ENCODE data around the gene GUCD1. TPM values are rescaled to one million over a fixed set of nuclear protein-coding genes. Genes with fewer than 3 reads are reported as not detected.
"Not testable (repeated sequence)": the region's sequence is repeated elsewhere in the genome, so short reads cannot be mapped to it uniquely, and the experiment has no call there.

GUCD1 gene
- 77.3 to 84.7 TPM (median 77.9 TPM) in 3 replicates for total RNA-seq
- long read RNA-seq, transcript GUCD1-206 (6 exons, 3,613 nt): major isoform, 57 of 93 reads
- long read RNA-seq, transcript GUCD1-203 (6 exons, 1,606 nt): minor isoform, 9 of 93 reads
- long read RNA-seq, transcript GUCD1-212 (2 exons, 510 nt): minor isoform, 5 of 93 reads
- long read RNA-seq, partial matches to known transcripts: 2 of 93 reads
- long read RNA-seq, other reads (novel, unspliced or antisense): 17 of 93 reads

DNA sequence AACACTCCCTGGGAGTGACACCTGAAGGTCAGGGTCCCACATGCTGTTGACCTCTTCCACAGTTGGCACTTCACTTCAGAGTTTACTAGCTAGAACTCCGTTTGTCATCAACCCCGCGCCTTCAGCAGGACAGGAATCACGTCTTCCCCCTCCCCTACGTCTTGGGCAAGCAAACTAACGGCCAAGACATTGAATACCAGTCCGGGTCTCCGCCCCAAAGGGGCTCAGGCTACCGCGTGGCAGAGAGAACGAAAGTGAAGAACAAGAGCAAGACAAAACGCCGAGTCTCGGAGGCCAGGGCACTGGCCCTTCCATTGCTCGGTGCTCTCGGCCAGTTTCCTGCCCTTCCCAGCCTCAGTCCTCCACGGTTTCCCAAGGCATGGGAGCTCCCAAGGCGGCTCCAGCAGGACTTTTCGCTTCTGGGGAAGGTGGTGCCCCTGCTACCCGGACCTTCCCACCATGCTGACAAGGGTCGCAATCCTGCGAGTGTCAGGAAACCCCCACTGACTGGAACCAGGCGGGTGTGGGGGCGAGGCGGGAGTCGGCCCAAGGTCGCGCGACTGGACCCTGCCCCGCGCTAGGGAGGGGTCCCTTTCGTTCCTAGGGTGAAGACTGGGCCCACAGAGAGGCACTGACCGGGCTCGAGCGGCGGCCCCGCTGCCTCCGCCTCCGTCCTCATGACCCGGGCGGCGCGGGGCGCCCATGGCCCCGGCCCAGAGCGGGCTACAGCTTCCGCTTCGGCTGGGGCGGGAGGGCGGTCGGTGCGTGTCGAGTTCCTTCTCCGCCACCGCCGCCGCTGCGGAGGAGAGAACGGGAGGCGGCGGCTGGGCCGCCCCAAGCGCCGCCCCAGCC is at the start of gene GUCD1:
TSS of gene GUCD1 (minus strand) at position 826 of the 852 bp plus-strand sequence. CDS start at position 679, 147 bp downstream.
- no peaks in the 10 kb centered on the region for H3K27me3 Mint-ChIP-seq (ENCODE audit: low read depth)
- no peak for DNase-seq (ENCODE audit: low spot score)
- H3K9me3 Mint-ChIP-seq (ENCODE audit: low read depth): no peaks in the 10 kb centered on the region
- peaks cover 10% of the 10 kb centered on the region for H3K36me3 Mint-ChIP-seq (ENCODE audit: low read depth)
- peaks cover 40% of the 10 kb centered on the region for H3K4me1 Mint-ChIP-seq (ENCODE audit: low read depth)
- H3K27ac Mint-ChIP-seq (ENCODE audit: unreplicated experiment): peak within 1 kb of the TSS; percentile 99
- no peak for TF ChIP-seq CTCF (IDR thresholded peaks at IDR 0.05)
- H3K4me3 Mint-ChIP-seq (ENCODE audit: unreplicated experiment): peak within 1 kb of the TSS; percentile 95

DNA sequence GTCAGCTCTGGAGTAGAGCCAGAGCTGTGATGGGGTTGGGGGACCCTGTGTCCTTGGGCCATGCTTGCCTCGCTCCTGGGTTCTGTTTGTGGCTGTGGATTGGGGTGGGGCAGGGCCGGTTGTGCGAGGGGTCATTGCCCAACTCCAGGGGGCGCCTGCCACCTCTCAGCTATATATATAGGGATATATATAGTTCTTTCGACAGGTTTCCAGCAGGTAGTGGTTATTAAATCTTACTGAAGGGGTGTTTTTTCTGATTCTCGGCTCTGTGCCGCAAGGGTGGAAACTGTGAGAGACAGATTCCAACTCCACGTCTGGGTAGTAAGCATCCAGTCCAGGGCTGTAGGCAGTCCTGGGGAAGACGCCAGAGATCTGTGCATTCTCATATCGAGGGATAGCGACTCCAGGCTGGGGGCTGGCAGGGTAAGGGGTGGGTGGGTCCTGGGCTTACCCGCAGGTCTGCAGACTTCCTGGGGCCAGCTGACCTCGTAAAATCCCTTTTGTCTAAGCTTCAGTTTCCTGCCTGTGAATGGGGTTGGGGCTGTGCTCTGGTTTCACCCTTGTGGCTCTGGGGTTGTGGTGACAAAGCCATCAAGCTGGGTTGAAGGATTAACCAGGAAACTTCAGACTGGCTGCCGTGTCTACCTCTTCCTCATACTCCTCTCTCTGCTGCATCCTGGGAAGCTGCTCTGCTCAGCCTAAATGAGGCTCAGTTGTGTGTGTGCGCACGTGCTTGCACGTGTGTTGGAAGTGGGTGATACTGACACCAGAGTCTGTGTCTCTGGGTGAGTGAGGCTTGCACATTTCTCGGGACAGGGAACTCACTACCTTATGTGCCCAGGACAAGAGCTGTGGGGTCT is 49.1 kb upstream of the GUCD1 start:
- H3K4me3 Mint-ChIP-seq (ENCODE audit: unreplicated experiment); H3K27ac Mint-ChIP-seq (ENCODE audit: unreplicated experiment): not testable (repeated sequence)
- peak; percentile 58 for TF ChIP-seq CTCF (IDR thresholded peaks at IDR 0.05)

GRCh38 chr22:24602847-24603769 is 48.2 kb upstream of the GUCD1 start, which contains the start of gene GGT1:
Gene GGT1, plus strand, starts transcription at chr22:24603193. Its CDS starts 7,889 bp downstream, at chr22:24611082.
- DNase-seq (ENCODE audit: low spot score); H3K27ac Mint-ChIP-seq (ENCODE audit: unreplicated experiment); H3K4me3 Mint-ChIP-seq (ENCODE audit: unreplicated experiment); H3K36me3 Mint-ChIP-seq (ENCODE audit: low read depth); H3K27me3 Mint-ChIP-seq (ENCODE audit: low read depth); H3K9me3 Mint-ChIP-seq (ENCODE audit: low read depth): not testable (repeated sequence)
- peaks cover 10% of the 10 kb centered on the region for H3K4me1 Mint-ChIP-seq (ENCODE audit: low read depth)

More for the DNA sequence above, 49.1 kb upstream of the GUCD1 start:
- not testable (repeated sequence) for DNase-seq (ENCODE audit: low spot score); H3K9me3 Mint-ChIP-seq (ENCODE audit: low read depth); H3K27me3 Mint-ChIP-seq (ENCODE audit: low read depth); H3K36me3 Mint-ChIP-seq (ENCODE audit: low read depth)
- H3K4me1 Mint-ChIP-seq (ENCODE audit: low read depth): peaks cover 10% of the 10 kb centered on the region

DNA sequence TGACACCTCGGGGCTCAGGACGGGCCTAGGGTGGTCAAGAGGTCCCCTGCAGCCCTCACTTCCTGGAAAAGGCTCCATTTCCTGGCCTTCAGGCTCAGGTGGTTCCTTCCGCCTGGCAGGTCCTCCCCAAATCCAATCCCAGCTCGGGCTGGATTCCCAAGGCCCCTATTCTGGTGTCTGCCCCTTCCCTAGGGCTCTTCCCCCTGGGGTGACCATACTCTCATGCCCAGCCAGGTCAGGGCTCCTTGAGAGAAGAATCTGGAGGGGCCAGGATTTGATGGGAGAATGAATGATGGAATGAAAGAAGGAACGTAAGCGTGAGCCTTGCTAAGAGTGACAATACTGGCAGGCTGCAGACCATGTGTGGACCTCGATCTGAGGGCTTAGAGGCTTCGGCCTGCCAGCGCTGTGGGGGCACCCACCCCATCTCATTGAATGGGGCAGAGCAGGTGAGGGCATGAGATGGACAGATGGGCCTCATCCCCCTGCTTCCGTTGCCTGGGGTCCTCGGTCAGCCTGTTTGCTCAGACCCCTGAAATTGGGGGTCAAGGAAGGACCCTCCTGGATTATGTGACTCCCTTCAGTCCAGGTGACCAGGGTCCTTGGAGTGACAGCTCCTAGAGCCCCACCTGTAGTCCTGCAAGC is 47.3 kb upstream of the GUCD1 start:
- DNase-seq (ENCODE audit: low spot score); H3K27ac Mint-ChIP-seq (ENCODE audit: unreplicated experiment): not testable (repeated sequence)

GRCh38 chr22:24601217-24602104 is 46.5 kb upstream of the GUCD1 start:
- Mint-ChIP-seq H3K36me3 (ENCODE audit: low read depth) (no peaks in the 10 kb centered on the region), H3K4me1 (ENCODE audit: low read depth) (peaks cover 10% of the 10 kb centered on the region), H3K4me3 (ENCODE audit: unreplicated experiment) (no peak overlapping the region), H3K9me3 (ENCODE audit: low read depth) (no peaks in the 10 kb centered on the region), H3K27me3 (ENCODE audit: low read depth) (no peaks in the 10 kb centered on the region), H3K27ac (ENCODE audit: unreplicated experiment) (no peak overlapping the region)
- DNase-seq (ENCODE audit: low spot score): no peak
- no peak for TF ChIP-seq CTCF (IDR thresholded peaks at IDR 0.05)

More for the DNA sequence above, 47.3 kb upstream of the GUCD1 start:
- H3K36me3 Mint-ChIP-seq (ENCODE audit: low read depth); H3K4me3 Mint-ChIP-seq (ENCODE audit: unreplicated experiment); H3K9me3 Mint-ChIP-seq (ENCODE audit: low read depth); H3K27me3 Mint-ChIP-seq (ENCODE audit: low read depth): not testable (repeated sequence)
- H3K4me1 Mint-ChIP-seq (ENCODE audit: low read depth): peaks cover 10% of the 10 kb centered on the region

- H3K4me1 Mint-ChIP-seq (ENCODE audit: low read depth): peaks cover 10% of the 10 kb centered on the region
- H3K27ac Mint-ChIP-seq (ENCODE audit: unreplicated experiment); H3K36me3 Mint-ChIP-seq (ENCODE audit: low read depth); H3K27me3 Mint-ChIP-seq (ENCODE audit: low read depth); DNase-seq (ENCODE audit: low spot score); H3K9me3 Mint-ChIP-seq (ENCODE audit: low read depth); H3K4me3 Mint-ChIP-seq (ENCODE audit: unreplicated experiment): not testable (repeated sequence)
These were observed 45.2 kb upstream of the GUCD1 start for GRCh38 chr22:24599958-24600715.
